ENCODE results near the gene RXYLT1.
A peak's percentile ranks its signal among the peaks of the same experiment; 100 is the strongest.
"Not testable (repeated sequence)": the region's sequence is repeated elsewhere in the genome, so short reads cannot be mapped to it uniquely, and the experiment has no call there.

Gene RXYLT1

GRCh38 chr12:63842750-63843149 is 63.0 kb downstream of the RXYLT1 start:
- H3K4me3 Mint-ChIP-seq; H3K27ac Mint-ChIP-seq; H3K9me3 Mint-ChIP-seq; H3K36me3 Mint-ChIP-seq (ENCODE audit: low read depth): not testable (repeated sequence)
- peaks cover 20% of the 10 kb centered on the region for H3K4me1 Mint-ChIP-seq (ENCODE audit: low read depth)
- intact Hi-C loops (cut with micrococcal nuclease) = loop anchor here (1.0 to 5.0 kb wide), 4 partner anchors 75 to 339 kb away; no protein-coding TSS in a partner anchor
- H3K27me3 Mint-ChIP-seq = peaks cover 18% of the 10 kb centered on the region

GRCh38 chr12:63843254-63843720 is 63.6 kb downstream of the RXYLT1 start:
- peaks cover 16% of the 10 kb centered on the region for H3K27me3 Mint-ChIP-seq
- intact Hi-C loops (cut with micrococcal nuclease) = loop anchor here (1.0 to 5.0 kb wide), 4 partner anchors 74 to 338 kb away; no protein-coding TSS in a partner anchor
- H3K9me3 Mint-ChIP-seq = no peaks in the 10 kb centered on the region
- H3K4me3 Mint-ChIP-seq = peak overlapping the region; percentile 100
- H3K27ac Mint-ChIP-seq = no peak overlapping the region
- peaks cover 23% of the 10 kb centered on the region for H3K4me1 Mint-ChIP-seq (ENCODE audit: low read depth)
- peaks cover 8% of the 10 kb centered on the region for H3K36me3 Mint-ChIP-seq (ENCODE audit: low read depth)

- H3K4me1 Mint-ChIP-seq (ENCODE audit: low read depth) = peaks cover 26% of the 10 kb centered on the region
- peak overlapping the region; percentile 100 for H3K4me3 Mint-ChIP-seq
- H3K36me3 Mint-ChIP-seq (ENCODE audit: low read depth) = peaks cover 8% of the 10 kb centered on the region
- intact Hi-C loops (cut with micrococcal nuclease) = loop anchor here (1.0 to 5.0 kb wide), 4 partner anchors 73 to 337 kb away; no protein-coding TSS in a partner anchor
- no peaks in the 10 kb centered on the region for H3K9me3 Mint-ChIP-seq
- H3K27ac Mint-ChIP-seq = peak overlapping the region; percentile 95
- H3K27me3 Mint-ChIP-seq = peaks cover 16% of the 10 kb centered on the region
Observed at GRCh38 chr12:63843721-63844390, 64.1 kb downstream of the RXYLT1 start.

- H3K4me1 Mint-ChIP-seq (ENCODE audit: low read depth) = peaks cover 26% of the 10 kb centered on the region
- H3K36me3 Mint-ChIP-seq (ENCODE audit: low read depth) = peaks cover 8% of the 10 kb centered on the region
- H3K27ac Mint-ChIP-seq = peak within 1 kb of the TSS; percentile 95
- H3K4me3 Mint-ChIP-seq = peak within 1 kb of the TSS; percentile 100
- H3K9me3 Mint-ChIP-seq = no peaks in the 10 kb centered on the region
- peaks cover 16% of the 10 kb centered on the region for H3K27me3 Mint-ChIP-seq
- intact Hi-C loops (cut with micrococcal nuclease) = loop anchor here (5.0 kb wide), 3 partner anchors 73 to 243 kb away; no protein-coding TSS in a partner anchor
Observed at GRCh38 chr12:63844391-63845341, 65.0 kb downstream of the RXYLT1 start, which contains the start of gene SRGAP1. SRGAP1 (plus strand) TSS chr12:63844700; CDS start chr12:63844817, 117 bp downstream.

- H3K36me3 Mint-ChIP-seq (ENCODE audit: low read depth) = peaks cover 8% of the 10 kb centered on the region
- peaks cover 16% of the 10 kb centered on the region for H3K27me3 Mint-ChIP-seq
- H3K9me3 Mint-ChIP-seq = no peaks in the 10 kb centered on the region
- H3K27ac Mint-ChIP-seq = no peak overlapping the region
- intact Hi-C loops (cut with micrococcal nuclease) = no loop called here
- H3K4me3 Mint-ChIP-seq = peak overlapping the region; percentile 30
- peaks cover 26% of the 10 kb centered on the region for H3K4me1 Mint-ChIP-seq (ENCODE audit: low read depth)
Observed at GRCh38 chr12:63845726-63846125, 66.0 kb downstream of the RXYLT1 start.

GRCh38 chr12:63846238-63846967 is 66.7 kb downstream of the RXYLT1 start:
- no peak overlapping the region for H3K27ac Mint-ChIP-seq
- peaks cover 26% of the 10 kb centered on the region for H3K4me1 Mint-ChIP-seq (ENCODE audit: low read depth)
- H3K27me3 Mint-ChIP-seq = peaks cover 16% of the 10 kb centered on the region
- H3K4me3 Mint-ChIP-seq = no peak overlapping the region
- intact Hi-C loops (cut with micrococcal nuclease) = no loop called here
- H3K9me3 Mint-ChIP-seq = no peaks in the 10 kb centered on the region
- H3K36me3 Mint-ChIP-seq (ENCODE audit: low read depth) = peaks cover 8% of the 10 kb centered on the region

- Mint-ChIP-seq H3K4me3 (no peak overlapping the region), H3K4me1 (ENCODE audit: low read depth) (peaks cover 26% of the 10 kb centered on the region), H3K9me3 (no peaks in the 10 kb centered on the region), H3K27me3 (peaks cover 8% of the 10 kb centered on the region), H3K27ac (no peak overlapping the region), H3K36me3 (ENCODE audit: low read depth) (peaks cover 8% of the 10 kb centered on the region)
- intact Hi-C loops (cut with micrococcal nuclease) = no loop called here
Observed at GRCh38 chr12:63848450-63848849, 68.7 kb downstream of the RXYLT1 start.

GRCh38 chr12:63849106-63849620 is 69.5 kb downstream of the RXYLT1 start:
- no peaks in the 10 kb centered on the region for H3K9me3 Mint-ChIP-seq
- no peak overlapping the region for H3K4me3 Mint-ChIP-seq
- peaks cover 8% of the 10 kb centered on the region for H3K36me3 Mint-ChIP-seq (ENCODE audit: low read depth)
- no peak overlapping the region for H3K27ac Mint-ChIP-seq
- H3K27me3 Mint-ChIP-seq = peaks cover 8% of the 10 kb centered on the region
- intact Hi-C loops (cut with micrococcal nuclease) = no loop called here
- peaks cover 26% of the 10 kb centered on the region for H3K4me1 Mint-ChIP-seq (ENCODE audit: low read depth)

- peaks cover 24% of the 10 kb centered on the region for H3K4me1 Mint-ChIP-seq (ENCODE audit: low read depth)
- peaks cover 3% of the 10 kb centered on the region for H3K36me3 Mint-ChIP-seq (ENCODE audit: low read depth)
- peaks cover 6% of the 10 kb centered on the region for H3K27me3 Mint-ChIP-seq
- H3K4me3 Mint-ChIP-seq = no peak overlapping the region
- H3K9me3 Mint-ChIP-seq = no peaks in the 10 kb centered on the region
- no peak overlapping the region for H3K27ac Mint-ChIP-seq
- intact Hi-C loops (cut with micrococcal nuclease) = no loop called here
Observed at GRCh38 chr12:63849641-63850040, 69.9 kb downstream of the RXYLT1 start.

GRCh38 chr12:63853978-63854377 is 74.3 kb downstream of the RXYLT1 start:
- no peaks in the 10 kb centered on the region for H3K9me3 Mint-ChIP-seq
- no peak overlapping the region for H3K4me3 Mint-ChIP-seq
- no peaks in the 10 kb centered on the region for H3K4me1 Mint-ChIP-seq (ENCODE audit: low read depth)
- no peaks in the 10 kb centered on the region for H3K36me3 Mint-ChIP-seq (ENCODE audit: low read depth)
- H3K27ac Mint-ChIP-seq = no peak overlapping the region
- intact Hi-C loops (cut with micrococcal nuclease) = no loop called here
- H3K27me3 Mint-ChIP-seq = no peaks in the 10 kb centered on the region

- H3K9me3 Mint-ChIP-seq = no peaks in the 10 kb centered on the region
- no peaks in the 10 kb centered on the region for H3K4me1 Mint-ChIP-seq (ENCODE audit: low read depth)
- no peak overlapping the region for H3K27ac Mint-ChIP-seq
- no peaks in the 10 kb centered on the region for H3K27me3 Mint-ChIP-seq
- H3K36me3 Mint-ChIP-seq (ENCODE audit: low read depth) = no peaks in the 10 kb centered on the region
- H3K4me3 Mint-ChIP-seq = no peak overlapping the region
- intact Hi-C loops (cut with micrococcal nuclease) = no loop called here
Observed at GRCh38 chr12:63855299-63855698, 75.6 kb downstream of the RXYLT1 start.

- no peaks in the 10 kb centered on the region for H3K9me3 Mint-ChIP-seq
- H3K4me1 Mint-ChIP-seq (ENCODE audit: low read depth) = no peaks in the 10 kb centered on the region
- no peak overlapping the region for H3K4me3 Mint-ChIP-seq
- no peaks in the 10 kb centered on the region for H3K36me3 Mint-ChIP-seq (ENCODE audit: low read depth)
- H3K27me3 Mint-ChIP-seq = no peaks in the 10 kb centered on the region
- intact Hi-C loops (cut with micrococcal nuclease) = no loop called here
- H3K27ac Mint-ChIP-seq = no peak overlapping the region
Observed at GRCh38 chr12:63857771-63858670, 78.3 kb downstream of the RXYLT1 start.
